Measurements from ENCODE around the gene NOA1. TPM values are rescaled to one million over a fixed set of nuclear protein-coding genes. Genes with fewer than 3 reads are reported as not detected.
A peak's percentile ranks its signal among the peaks of the same experiment; 100 is the strongest.

NOA1 gene
- polyA plus RNA-seq, 3 donors: 10.4 to 12.6 (median 11.5) TPM

- Histone ChIP-seq H2AFZ (ENCODE audit: insufficient read depth, low read depth, low read length, poor library complexity, severe bottlenecking) (no peak overlapping the region), H3K36me3 (replicated peaks in 1 of 2; ENCODE audit: control insufficient read depth in 1 of 2, insufficient read depth in 2 of 2, low read length in 2 of 2) (peaks cover 13 to 42% of the 10 kb centered on the region in 2 donors), H3K4me3 (replicated peaks in 1 of 3; ENCODE audit: low read depth in 2 of 3, low read length in 3 of 3) (no peak overlapping the region), H3K79me2 (ENCODE audit: insufficient read depth, low read length) (peaks cover 87% of the 10 kb centered on the region), H3K27me3 (ENCODE audit: control insufficient read depth in 2 of 2, insufficient read depth in 2 of 2, low read length in 2 of 2) (no peaks in the 10 kb centered on the region), H3K4me2 (replicated peaks; ENCODE audit: extremely low read depth, low read length, poor library complexity, severe bottlenecking) (no peak overlapping the region), H3K9me3 (replicated peaks in 1 of 2; ENCODE audit: control insufficient read depth in 1 of 2, insufficient read depth in 1 of 2, low read length in 2 of 2) (no peaks in the 10 kb centered on the region), H3K27ac (ENCODE audit: low read depth in 1 of 2, low read length in 2 of 2) (peak overlapping the region in 1 of 2 donors; percentile 31), H4K20me1 (ENCODE audit: insufficient read depth, low read length) (peaks cover 81% of the 10 kb centered on the region), H3K9ac (ENCODE audit: insufficient read depth, low read length, poor library complexity, severe bottlenecking) (no peak overlapping the region), H3K4me1 (ENCODE audit: control insufficient read depth in 1 of 2, insufficient read depth in 2 of 2, low read length in 2 of 2) (peaks cover 15 to 21% of the 10 kb centered on the region in 2 donors)
- peak overlapping the region in 3 of 7 donors; percentile 10 to 76 (median 35) for H3K27ac Mint-ChIP-seq
- H3K27me3 Mint-ChIP-seq (ENCODE audit: low read depth in 3 of 3): no peaks in the 10 kb centered on the region
- intact Hi-C loops (cut with micrococcal nuclease): no loop called here
- no peak overlapping the region for H3K4me3 Mint-ChIP-seq
- peaks cover 21 to 36% of the 10 kb centered on the region in 2 donors for H3K36me3 Mint-ChIP-seq
- peaks cover 29% of the 10 kb centered on the region for H3K4me1 Mint-ChIP-seq
- TF ChIP-seq, protein P1, sequence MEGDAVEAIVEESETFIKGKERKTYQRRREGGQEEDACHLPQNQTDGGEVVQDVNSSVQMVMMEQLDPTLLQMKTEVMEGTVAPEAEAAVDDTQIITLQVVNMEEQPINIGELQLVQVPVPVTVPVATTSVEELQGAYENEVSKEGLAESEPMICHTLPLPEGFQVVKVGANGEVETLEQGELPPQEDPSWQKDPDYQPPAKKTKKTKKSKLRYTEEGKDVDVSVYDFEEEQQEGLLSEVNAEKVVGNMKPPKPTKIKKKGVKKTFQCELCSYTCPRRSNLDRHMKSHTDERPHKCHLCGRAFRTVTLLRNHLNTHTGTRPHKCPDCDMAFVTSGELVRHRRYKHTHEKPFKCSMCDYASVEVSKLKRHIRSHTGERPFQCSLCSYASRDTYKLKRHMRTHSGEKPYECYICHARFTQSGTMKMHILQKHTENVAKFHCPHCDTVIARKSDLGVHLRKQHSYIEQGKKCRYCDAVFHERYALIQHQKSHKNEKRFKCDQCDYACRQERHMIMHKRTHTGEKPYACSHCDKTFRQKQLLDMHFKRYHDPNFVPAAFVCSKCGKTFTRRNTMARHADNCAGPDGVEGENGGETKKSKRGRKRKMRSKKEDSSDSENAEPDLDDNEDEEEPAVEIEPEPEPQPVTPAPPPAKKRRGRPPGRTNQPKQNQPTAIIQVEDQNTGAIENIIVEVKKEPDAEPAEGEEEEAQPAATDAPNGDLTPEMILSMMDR (IDR thresholded peaks at IDR 0.05): no peak
- no CpG with 5 or more reads among the region's 4 CpGs for WGBS (ENCODE audit: insufficient coverage)
- DNase-seq: no peak
- no peaks in the 10 kb centered on the region for H3K9me3 Mint-ChIP-seq
Measured at GRCh38 chr4:56981795-56982201, 4.4 kb upstream of the NOA1 start.

DNA sequence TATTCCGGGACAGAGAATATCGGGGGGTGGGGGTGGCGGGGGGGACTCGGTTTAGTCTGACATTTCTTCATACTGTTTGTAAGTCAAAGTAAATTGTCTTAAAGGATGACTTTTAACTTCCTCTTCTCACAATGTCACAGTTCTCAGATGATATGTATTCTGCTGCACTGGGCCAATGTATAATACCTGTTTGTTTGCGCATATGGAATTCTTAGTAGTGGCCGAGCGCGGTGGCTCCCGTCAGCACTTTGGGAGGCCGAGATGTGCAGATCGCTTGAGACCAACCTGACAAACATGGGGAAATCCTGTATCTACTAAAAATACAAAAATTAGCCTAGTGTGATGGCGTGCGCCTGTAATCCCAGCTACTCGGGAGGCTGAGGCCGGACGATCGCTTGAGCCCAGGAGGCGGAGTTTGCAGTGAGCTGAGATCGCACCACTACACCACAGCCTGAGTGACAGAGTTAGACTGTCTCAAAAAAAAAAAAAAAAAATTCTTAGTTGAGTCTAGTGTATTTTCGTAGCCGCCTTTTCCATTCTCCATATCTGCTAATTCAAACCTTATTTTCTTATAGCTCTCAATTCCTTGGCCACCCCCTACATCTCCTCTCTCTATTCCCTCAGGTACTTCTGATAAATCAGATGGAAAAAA is 2.1 kb upstream of the NOA1 start:
- Mint-ChIP-seq H3K9me3 (no peaks in the 10 kb centered on the region), H3K27me3 (ENCODE audit: low read depth in 3 of 3) (no peaks in the 10 kb centered on the region), H3K4me1 (peaks cover 44% of the 10 kb centered on the region), H3K4me3 (peak overlapping the region; percentile 100), H3K36me3 (peaks cover 11 to 27% of the 10 kb centered on the region in 2 donors), H3K27ac (peak overlapping the region; percentile 92 to 99 (median 98))
- intact Hi-C loops (cut with micrococcal nuclease): loop anchor here (5.0 kb wide), 2 partner anchors 72 to 542 kb away; partner anchors contain the start of genes REST (in 2 of the 2), PAICS (in 1 of the 2) and PPAT (in 1 of the 2)
- Histone ChIP-seq H3K4me1 (ENCODE audit: control insufficient read depth in 1 of 2, insufficient read depth in 2 of 2, low read length in 2 of 2) (peaks cover 34 to 43% of the 10 kb centered on the region in 2 donors), H3K27me3 (ENCODE audit: control insufficient read depth in 2 of 2, insufficient read depth in 2 of 2, low read length in 2 of 2) (no peaks in the 10 kb centered on the region), H3K4me3 (replicated peaks in 1 of 3; ENCODE audit: low read depth in 2 of 3, low read length in 3 of 3) (peak overlapping the region; percentile 86 to 99 (median 87)), H3K79me2 (ENCODE audit: insufficient read depth, low read length) (peaks cover 88% of the 10 kb centered on the region), H3K4me2 (replicated peaks; ENCODE audit: extremely low read depth, low read length, poor library complexity, severe bottlenecking) (peak overlapping the region; percentile 96), H3K9ac (ENCODE audit: insufficient read depth, low read length, poor library complexity, severe bottlenecking) (peak overlapping the region; percentile 86), H3K27ac (ENCODE audit: low read depth in 1 of 2, low read length in 2 of 2) (peak overlapping the region; percentile 91 to 95), H3K9me3 (replicated peaks in 1 of 2; ENCODE audit: control insufficient read depth in 1 of 2, insufficient read depth in 1 of 2, low read length in 2 of 2) (no peaks in the 10 kb centered on the region), H3K36me3 (replicated peaks in 1 of 2; ENCODE audit: control insufficient read depth in 1 of 2, insufficient read depth in 2 of 2, low read length in 2 of 2) (peaks cover 0 to 20% of the 10 kb centered on the region in 2 donors), H2AFZ (ENCODE audit: insufficient read depth, low read depth, low read length, poor library complexity, severe bottlenecking) (peak overlapping the region; percentile 91), H4K20me1 (ENCODE audit: insufficient read depth, low read length) (peaks cover 76% of the 10 kb centered on the region)
- DNase-seq: peak in 2 of 3 donors; percentile 26 to 44
- 10% methylated on average over 4 of the region's 21 CpGs for WGBS (ENCODE audit: insufficient coverage)
- TF ChIP-seq, protein P1 (IDR thresholded peaks at IDR 0.05): no peak

Measured in CD14-positive monocyte (primary cell).